HG02623 (cell line): ENCODE measurements around the gene COL4A4.
A peak's percentile ranks its signal among the peaks of the same experiment; 100 is the strongest.

ENCODE experiments used
- ATAC-seq: cut with Tn5 transposase; IDR thresholded peaks from one replicate; pipeline ENCODE4 v1.9.1; 2021; ENCODE audit warnings: moderate library complexity; ENCODE audit not compliant: unreplicated experiment

Gene COL4A4

DNA sequence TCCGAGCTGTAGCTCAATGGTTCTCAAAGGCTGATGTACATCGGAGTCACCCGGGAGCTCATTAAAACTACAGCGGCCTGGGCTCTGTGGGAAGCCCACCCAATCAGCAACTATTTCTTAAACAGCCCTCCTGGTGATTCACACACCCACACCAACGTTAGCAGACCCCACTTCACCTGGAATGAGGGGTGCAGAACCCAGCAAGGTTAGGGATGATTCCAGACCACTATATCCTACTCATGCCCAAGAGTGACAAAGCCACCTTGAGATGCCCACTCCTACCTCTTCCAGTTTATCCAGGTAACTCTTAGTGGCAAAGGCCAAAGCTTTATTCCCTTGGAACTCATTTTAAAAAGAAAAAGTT lies 178.4 kb downstream of the COL4A4 start:
- ATAC-seq, result no peak

DNA sequence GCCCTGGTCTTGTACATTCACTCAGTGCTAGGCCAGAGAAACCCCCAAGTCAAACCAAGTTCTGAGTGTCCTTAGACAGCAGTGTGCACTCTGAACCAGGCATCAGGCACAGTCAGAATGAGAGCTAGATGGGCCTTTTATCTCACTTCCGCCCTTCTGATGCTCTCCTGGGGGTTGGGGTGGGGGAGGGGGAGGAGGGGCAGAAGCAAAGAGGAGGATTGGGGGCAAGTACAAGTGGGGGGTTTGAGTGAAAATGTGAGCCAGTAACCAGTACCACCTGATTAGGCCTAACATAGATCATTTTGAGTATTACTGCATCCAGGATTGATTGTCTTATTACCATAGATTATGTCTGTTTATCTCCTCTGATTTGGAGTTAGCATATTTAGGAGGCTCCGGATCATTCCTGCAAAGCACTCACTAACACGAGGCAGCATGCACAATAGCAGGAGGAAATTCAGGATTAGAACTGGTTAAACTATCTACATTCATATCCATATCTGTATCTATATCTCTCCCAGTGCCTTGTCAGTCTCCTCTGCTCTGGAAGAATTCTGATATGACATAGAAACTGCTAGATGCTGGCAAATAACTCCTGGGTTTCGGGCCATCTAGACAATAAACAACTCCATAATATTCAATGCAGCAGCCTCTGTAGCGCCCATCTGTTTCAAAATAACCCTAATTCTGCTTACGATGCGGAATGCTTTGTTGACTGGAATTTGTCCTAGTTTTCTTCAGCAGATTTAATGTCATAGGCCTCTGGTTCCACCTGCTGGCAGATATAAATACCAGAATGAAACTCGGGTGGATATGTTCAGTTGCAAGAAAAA lies 179.0 kb downstream of the COL4A4 start:
- ATAC-seq, result peak; percentile 97

DNA sequence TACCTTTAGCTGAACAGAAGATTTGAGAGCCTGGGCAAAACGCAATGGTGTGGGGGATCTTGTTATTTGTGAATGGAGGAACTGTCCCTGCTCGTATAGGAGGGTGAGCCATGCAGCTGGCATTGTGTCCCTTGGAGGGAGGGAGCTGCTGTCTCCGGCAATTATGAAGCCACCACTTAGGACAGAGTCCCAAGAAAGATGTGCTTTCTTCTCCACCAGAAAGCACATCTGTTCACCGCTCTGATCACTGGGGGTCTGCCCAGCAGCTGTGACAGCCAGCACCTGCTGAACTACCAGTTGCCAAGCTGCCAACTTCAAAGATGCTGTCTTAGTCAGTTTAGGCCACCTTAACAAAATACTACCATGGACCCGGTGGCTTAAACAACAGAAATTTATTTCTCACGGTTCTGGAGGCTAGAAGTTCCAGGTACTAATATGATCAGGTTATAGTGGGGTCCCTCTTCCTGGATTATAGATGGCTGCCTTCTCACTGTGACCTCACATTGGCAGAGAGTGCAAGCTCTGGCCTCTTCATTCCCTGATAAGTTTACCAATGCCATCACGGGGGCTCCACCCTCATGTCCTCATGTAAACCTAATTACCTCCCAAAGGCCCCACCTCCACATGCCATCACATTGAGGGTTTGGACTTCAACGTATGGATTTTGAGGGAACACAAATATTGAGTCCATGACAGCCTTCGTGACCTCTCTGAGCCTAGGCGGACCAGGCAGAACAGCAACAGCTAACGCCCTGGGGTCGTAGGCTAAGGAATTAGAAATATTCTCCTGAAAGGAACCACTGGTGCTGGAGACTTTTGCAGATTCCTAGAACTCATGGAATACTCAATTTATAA lies 179.9 kb downstream of the COL4A4 start:
- ATAC-seq, result no peak

GRCh38 chr2:226981791-226982326 lies 182.1 kb downstream of the COL4A4 start:
- ATAC-seq, result no peak

- ATAC-seq, result no peak
Measured at GRCh38 chr2:226979004-226979403, 185.0 kb downstream of the COL4A4 start.

DNA sequence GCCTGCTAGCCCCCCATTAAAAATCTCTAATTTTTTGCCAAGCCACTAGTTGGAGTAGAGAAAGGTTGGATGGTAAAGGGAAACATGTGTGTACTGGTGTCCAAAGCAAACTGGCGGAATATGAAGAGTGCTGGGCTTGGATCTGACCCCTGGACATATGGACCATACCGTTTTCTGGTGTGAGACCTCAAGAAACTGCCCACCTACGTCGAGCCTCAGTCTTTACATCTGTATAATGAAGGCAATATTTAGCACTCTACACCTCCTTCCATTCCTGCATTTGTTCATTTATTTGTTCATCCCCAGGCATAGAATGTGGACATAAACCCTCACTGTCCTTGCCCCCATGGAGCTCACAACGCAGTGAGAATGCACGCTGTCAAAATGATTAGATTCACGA lies 185.7 kb downstream of the COL4A4 start:
- no peak for ATAC-seq

GRCh38 chr2:226977775-226978190 lies 186.2 kb downstream of the COL4A4 start:
- ATAC-seq, result no peak

- ATAC-seq, result no peak
Measured at GRCh38 chr2:226973816-226974215, 190.2 kb downstream of the COL4A4 start.

- ATAC-seq, result no peak
Measured at GRCh38 chr2:226971770-226972169, 192.2 kb downstream of the COL4A4 start.

- ATAC-seq, result peak; percentile 40
Measured at GRCh38 chr2:226971084-226971483, 192.9 kb downstream of the COL4A4 start.

DNA sequence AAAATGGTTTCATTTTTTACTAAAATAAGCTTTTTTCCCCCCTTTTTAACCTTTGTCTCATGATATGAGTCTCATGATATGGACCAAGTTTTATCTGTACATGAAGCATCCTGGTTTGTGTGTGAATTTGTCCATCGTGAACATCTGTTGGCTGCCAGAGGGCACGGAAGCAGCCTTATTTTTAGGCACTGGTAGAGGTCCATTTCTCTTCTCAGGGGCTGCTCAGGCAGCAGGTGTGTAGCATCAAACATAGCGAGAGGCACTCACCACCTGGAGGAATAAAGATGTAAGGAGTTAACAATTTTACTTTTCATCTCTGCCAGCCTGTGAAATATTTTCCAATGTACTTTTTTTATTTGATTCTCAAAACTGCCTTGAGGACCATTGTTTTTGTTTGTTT lies 193.6 kb downstream of the COL4A4 start:
- peak; percentile 61 for ATAC-seq

- no peak for ATAC-seq
Measured at GRCh38 chr2:226969417-226970080, 194.5 kb downstream of the COL4A4 start.

- ATAC-seq, result no peak
Measured at GRCh38 chr2:226965376-226965775, 198.6 kb downstream of the COL4A4 start.

DNA sequence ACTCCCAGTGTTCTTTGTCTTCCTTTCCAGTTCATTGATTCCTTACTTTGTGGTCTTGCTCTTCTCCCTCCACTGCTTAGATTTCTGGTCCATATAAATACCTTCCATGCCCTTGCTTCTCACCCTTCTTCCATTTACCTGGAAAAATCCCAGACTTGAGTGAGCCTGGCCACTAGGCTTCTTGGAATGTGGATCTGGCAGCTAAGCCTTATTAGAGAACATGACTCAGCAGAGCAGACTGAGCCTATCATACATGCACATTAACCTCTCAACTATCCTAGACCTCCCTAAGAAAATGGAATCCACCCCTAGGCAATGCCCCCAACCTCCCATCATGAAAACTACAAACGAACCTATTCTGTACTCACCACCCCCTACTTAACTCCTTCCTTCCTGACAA lies 200.5 kb downstream of the COL4A4 start:
- no peak for ATAC-seq

DNA sequence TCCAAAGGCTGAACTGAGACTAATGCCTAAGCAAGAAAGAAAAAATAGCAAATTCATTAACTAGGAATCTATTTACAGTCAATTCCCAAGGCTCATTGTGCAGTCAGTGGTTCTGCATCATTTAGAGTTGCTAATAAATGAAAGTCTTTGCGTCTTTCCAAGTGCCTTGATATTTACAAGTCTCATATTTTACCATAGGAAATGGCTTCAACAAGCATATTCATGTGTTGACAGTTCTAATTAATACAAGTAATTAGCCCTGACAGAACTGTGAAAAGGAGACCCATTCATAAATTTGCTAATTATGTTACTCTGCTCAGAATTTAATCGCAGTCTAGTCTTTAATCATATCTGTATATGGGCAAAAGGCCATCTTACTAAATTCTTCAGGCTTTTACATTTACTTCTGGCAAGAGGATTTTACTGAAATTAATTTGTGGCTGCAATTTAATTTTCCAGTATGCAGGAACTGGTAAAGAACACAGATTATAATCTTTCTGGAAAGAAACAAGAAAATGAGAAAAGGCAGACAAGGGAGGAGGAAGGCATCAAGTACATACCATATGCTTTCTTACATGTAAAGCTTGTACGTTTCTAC lies 201.7 kb downstream of the COL4A4 start:
- no peak for ATAC-seq

DNA sequence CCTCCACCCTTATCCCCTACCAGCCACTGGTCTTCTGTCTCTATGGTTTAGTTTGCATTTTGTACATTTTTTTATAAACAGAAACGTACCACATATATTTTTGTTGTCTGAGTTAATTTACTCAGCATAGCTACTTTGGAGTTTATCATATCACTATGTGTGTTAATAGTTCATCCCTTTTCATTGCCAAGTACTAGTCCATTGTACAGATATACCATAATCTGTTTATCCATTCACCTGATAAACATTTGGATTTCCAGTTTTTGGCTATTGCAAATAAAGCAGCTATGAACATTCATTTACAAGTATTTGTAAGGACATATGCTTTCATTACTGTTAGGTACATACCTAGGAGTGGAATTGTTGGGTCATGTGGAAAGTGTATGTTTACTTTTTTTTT lies 204.6 kb downstream of the COL4A4 start:
- ATAC-seq, result no peak

DNA sequence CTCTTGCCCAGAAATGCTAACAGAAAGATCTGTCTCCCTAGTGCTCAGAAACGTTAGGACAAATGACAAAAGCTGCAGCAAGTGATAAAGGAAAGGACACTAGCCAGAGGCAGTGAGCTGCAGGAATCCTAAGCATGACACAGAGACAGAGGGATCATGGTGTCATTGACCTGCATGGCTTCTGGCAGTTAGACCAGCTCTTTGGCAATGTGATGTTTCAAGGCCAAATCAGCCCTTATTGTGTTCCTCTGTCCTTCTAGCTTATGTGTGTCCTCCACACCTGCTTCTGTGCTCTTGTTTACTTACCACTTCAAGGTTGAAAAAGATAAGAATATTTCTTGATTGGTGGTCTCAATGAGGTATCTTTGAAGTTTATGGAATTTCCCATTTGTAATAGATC lies 207.3 kb downstream of the COL4A4 start:
- no peak for ATAC-seq

- no peak for ATAC-seq
Measured at GRCh38 chr2:226953826-226954225, 210.2 kb downstream of the COL4A4 start.

GRCh38 chr2:226953206-226953605 lies 210.8 kb downstream of the COL4A4 start:
- ATAC-seq, result no peak
